CD4-positive, CD25-positive, alpha-beta regulatory T cell (primary cell): Measurements from ENCODE around the gene ENSA. TPM values are rescaled to one million over a fixed set of nuclear protein-coding genes. Genes with fewer than 3 reads are reported as not detected.

Experiments used
- ATAC-seq, 2 donors: fragments of 150-1000 bp; cut with Tn5 transposase; one replicate each; pipeline ENCODE4 v1.10.0; 2021; ENCODE audit warnings: low read depth in 2 of 2, moderate number of reproducible peaks in 2 of 2, moderate library complexity in 1 of 2
- DNase-seq, 3 donors: peaks; one replicate each; pipeline versions ENCODE4 v3.0.0 to v3.0.0-alpha.2; 2012 to 2022; ENCODE audit warnings: mixed read lengths in 1 of 3
- H3K27ac ChIP-seq: one replicate; pipeline ENCODE4 v1.7.0; 2013; ENCODE audit warnings: mild to moderate bottlenecking, low read length; ENCODE audit not compliant: insufficient read depth, poor library complexity, severe bottlenecking
- H3K27me3 ChIP-seq: one replicate; pipeline ENCODE4 v1.7.0; 2013; ENCODE audit warnings: low read length; ENCODE audit not compliant: control insufficient read depth, insufficient read depth
- H3K36me3 ChIP-seq: one replicate; pipeline ENCODE4 v1.7.0; 2013; ENCODE audit warnings: mild to moderate bottlenecking, low read length, moderate library complexity; ENCODE audit not compliant: control insufficient read depth, insufficient read depth
- H3K4me1 ChIP-seq: 2 replicates; pipeline ENCODE4 v1.7.0; 2013; ENCODE audit warnings: mild to moderate bottlenecking, low read length; ENCODE audit not compliant: insufficient read depth, control insufficient read depth, poor library complexity, severe bottlenecking
- H3K4me3 ChIP-seq: one replicate; pipeline ENCODE4 v1.7.0; 2013; ENCODE audit warnings: low read depth, mild to moderate bottlenecking, low read length, moderate library complexity
- H3K9me3 ChIP-seq, 2 experiments: 1 replicate in 1 of 2; 2 replicates in 1 of 2; pipeline ENCODE4 v1.7.0; 2013; ENCODE audit warnings: low read length in 2 of 2, mild to moderate bottlenecking in 1 of 2, moderate library complexity in 1 of 2; ENCODE audit not compliant: control insufficient read depth in 2 of 2
- H3K27ac Mint-ChIP-seq, 3 donors: one replicate each; pipeline ENCODE4 v1.8.0; 2020 to 2022; ENCODE audit warnings: mild to moderate bottlenecking in 3 of 3, mixed read lengths in 3 of 3, moderate library complexity in 2 of 3
- H3K27me3 Mint-ChIP-seq: one replicate; pipeline ENCODE4 v1.8.0; 2022; ENCODE audit warnings: mild to moderate bottlenecking, mixed read lengths
- H3K36me3 Mint-ChIP-seq: one replicate; pipeline ENCODE4 v1.8.0; 2020; ENCODE audit warnings: mixed read lengths
- H3K4me1 Mint-ChIP-seq, 4 donors: one replicate each; pipeline ENCODE4 v1.8.0; 2020 to 2022; ENCODE audit warnings: mixed read lengths in 4 of 4, mild to moderate bottlenecking in 1 of 4
- H3K4me3 Mint-ChIP-seq, 4 donors: one replicate each; pipeline ENCODE4 v1.8.0; 2020 to 2022; ENCODE audit warnings: mild to moderate bottlenecking in 4 of 4, mixed read lengths in 4 of 4, moderate library complexity in 3 of 4
- H3K9me3 Mint-ChIP-seq, 7 donors: one replicate each; pipeline ENCODE4 v1.8.0; 2020 to 2022; ENCODE audit warnings: mixed read lengths in 7 of 7, mild to moderate bottlenecking in 3 of 7, moderate library complexity in 2 of 7
- polyA plus RNA-seq, 4 donors: library from polyadenylated mRNA; unstranded; fragments of 300-500 nt; fragmentation: Illumina TruSeq; gene quantifications; one replicate each; pipeline ENCODE4 v1.2.3, GENCODE V29; 2021
- total RNA-seq: library from RNA; stranded (reverse); gene quantifications from one replicate; pipeline ENCODE4 v1.2.3, GENCODE V29; 2022

Gene ENSA
- total and polyA plus RNA-seq, 5 donors from 2014 or later = 41.2 to 169 (median 52.5) TPM

DNA sequence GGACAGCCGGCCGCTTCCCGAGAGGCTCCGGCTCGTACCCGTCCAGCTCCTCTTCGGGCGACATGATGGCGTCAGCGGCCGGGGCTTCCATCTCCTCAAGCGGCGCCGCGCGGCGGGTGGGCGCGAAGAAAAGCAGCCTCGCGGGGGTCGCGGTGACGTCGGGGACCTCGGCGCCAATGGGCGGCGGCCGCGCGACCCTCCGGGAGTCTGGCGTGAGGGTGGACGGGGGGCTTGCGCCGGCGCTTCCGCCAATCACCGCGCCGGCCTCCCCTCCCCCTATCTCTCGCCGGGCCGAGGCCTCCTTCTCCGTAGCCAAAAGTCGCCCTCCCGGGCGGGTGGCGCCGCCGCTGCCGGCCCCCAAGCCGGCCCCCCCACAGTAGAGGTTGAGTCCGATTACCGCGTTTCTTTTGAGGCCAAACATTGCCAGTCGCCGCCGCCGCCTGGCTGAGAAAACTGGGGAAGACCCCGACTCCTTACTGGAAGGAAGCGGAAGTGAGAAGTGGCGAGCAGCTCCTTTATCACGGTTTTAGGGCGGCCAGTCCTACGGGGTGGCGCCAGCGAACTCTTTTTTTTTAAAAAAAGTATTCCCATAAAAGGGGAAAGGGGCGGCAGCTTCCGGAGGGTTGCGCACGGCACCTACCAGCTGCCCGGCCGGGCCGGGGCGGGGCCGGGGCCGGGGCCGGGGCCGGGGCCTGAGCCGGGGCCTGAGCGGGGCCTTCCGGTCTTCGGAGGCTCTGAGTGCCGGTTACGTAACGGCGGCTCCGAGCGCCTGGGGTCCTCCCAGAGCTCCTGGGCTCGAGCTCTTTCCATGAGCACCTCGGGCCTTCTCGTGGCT lies 50.1 kb downstream of the ENSA start, which contains the start of gene MCL1:
TSS of gene MCL1 (minus strand) at position 501 of the 835 bp plus-strand sequence. CDS start at position 421, 80 bp downstream.
- peaks cover 47% of the 10 kb centered on the region for H3K36me3 Mint-ChIP-seq

DNA sequence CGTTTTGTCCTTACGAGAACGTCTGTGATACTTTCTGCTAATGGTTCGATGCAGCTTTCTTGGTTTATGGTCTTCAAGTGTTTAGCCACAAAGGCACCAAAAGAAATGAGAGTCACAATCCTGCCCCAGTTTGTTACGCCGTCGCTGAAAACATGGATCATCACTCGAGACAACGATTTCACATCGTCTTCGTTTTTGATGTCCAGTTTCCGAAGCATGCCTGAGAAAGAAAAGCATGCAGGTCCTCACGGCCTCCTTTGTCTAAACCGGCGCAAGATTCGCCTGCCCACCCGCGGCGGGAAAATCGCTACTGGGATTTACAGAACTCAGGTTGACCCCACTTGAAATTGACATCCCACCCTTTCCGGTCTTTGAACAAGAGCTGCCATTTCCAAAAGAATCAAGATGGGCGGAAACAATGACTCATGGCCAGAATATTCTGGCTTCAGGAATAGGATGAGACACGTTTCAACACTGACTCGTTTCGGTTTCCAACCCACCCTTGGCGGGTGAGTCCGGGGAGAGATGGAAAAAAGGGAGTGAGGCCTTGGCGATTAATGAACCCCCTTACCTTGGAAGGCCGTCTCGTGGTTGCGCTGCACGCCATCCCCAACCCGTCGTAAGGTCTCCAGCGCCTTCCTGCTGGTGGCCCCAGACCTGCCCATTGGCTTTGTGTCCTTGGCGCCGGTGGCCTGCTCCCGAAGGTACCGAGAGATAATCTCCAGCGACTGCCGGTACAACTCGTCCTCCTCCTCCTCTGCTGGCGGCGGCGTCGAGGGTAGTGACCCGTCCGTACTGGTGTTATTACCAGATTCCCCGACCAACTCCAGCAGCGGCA lies 50.9 kb downstream of the ENSA start:
- H3K27me3 ChIP-seq = no peaks in the 10 kb centered on the region
- ATAC-seq = no peak
- H3K36me3 Mint-ChIP-seq = peaks cover 53% of the 10 kb centered on the region
- H3K4me3 Mint-ChIP-seq = peak overlapping the region; percentile 98 to 100 (median 99)
- H3K4me1 ChIP-seq = peaks cover 30% of the 10 kb centered on the region
- DNase-seq = peak in 2 of 3 donors; percentile 42 to 55
- peaks cover 52% of the 10 kb centered on the region for H3K36me3 ChIP-seq
- H3K27me3 Mint-ChIP-seq = peaks cover 9% of the 10 kb centered on the region
- peaks cover 0 to 3% (median 0%) of the 10 kb centered on the region in 7 donors for H3K9me3 Mint-ChIP-seq
- H3K27ac ChIP-seq = peak overlapping the region; percentile 95
- peaks cover 11 to 37% (median 28%) of the 10 kb centered on the region in 4 donors for H3K4me1 Mint-ChIP-seq
- no peaks in the 10 kb centered on the region for H3K9me3 ChIP-seq
- H3K27ac Mint-ChIP-seq = peak overlapping the region; percentile 97 to 99 (median 98)
- peak overlapping the region; percentile 99 for H3K4me3 ChIP-seq

More for the DNA sequence above, 50.1 kb downstream of the ENSA start, which contains the start of gene MCL1:
- H3K27me3 Mint-ChIP-seq = peaks cover 9% of the 10 kb centered on the region
- peaks cover 0 to 3% (median 0%) of the 10 kb centered on the region in 7 donors for H3K9me3 Mint-ChIP-seq
- ATAC-seq (peak; percentile 82 to 88), DNase-seq (peak; percentile 82 to 95 (median 83))
- H3K4me1 Mint-ChIP-seq = peaks cover 11 to 33% (median 25%) of the 10 kb centered on the region in 4 donors
- Histone ChIP-seq H3K36me3 (peaks cover 45% of the 10 kb centered on the region), H3K9me3 (no peaks in the 10 kb centered on the region), H3K27me3 (no peaks in the 10 kb centered on the region), H3K4me1 (peaks cover 22% of the 10 kb centered on the region), H3K27ac (peak within 1 kb of the TSS; percentile 95), H3K4me3 (peak within 1 kb of the TSS; percentile 99)
- peak within 1 kb of the TSS; percentile 98 to 100 (median 99) for H3K4me3 Mint-ChIP-seq
- peak within 1 kb of the TSS; percentile 97 to 99 (median 98) for H3K27ac Mint-ChIP-seq

GRCh38 chr1:150577557-150578271 lies 51.7 kb downstream of the ENSA start:
- ATAC-seq (peak in 1 of 2 donors; percentile 16), DNase-seq (peak in 2 of 3 donors; percentile 71 to 75)
- Mint-ChIP-seq H3K36me3 (peaks cover 61% of the 10 kb centered on the region), H3K27me3 (peaks cover 9% of the 10 kb centered on the region), H3K27ac (peak overlapping the region; percentile 97 to 99 (median 98)), H3K4me1 (peaks cover 11 to 45% (median 33%) of the 10 kb centered on the region in 4 donors), H3K9me3 (peaks cover 0 to 3% (median 0%) of the 10 kb centered on the region in 7 donors), H3K4me3 (peak overlapping the region; percentile 98 to 100 (median 99))
- Histone ChIP-seq H3K27ac (peak overlapping the region; percentile 95), H3K27me3 (no peaks in the 10 kb centered on the region), H3K4me3 (peak overlapping the region; percentile 99), H3K9me3 (no peaks in the 10 kb centered on the region), H3K4me1 (peaks cover 38% of the 10 kb centered on the region), H3K36me3 (peaks cover 59% of the 10 kb centered on the region)

DNA sequence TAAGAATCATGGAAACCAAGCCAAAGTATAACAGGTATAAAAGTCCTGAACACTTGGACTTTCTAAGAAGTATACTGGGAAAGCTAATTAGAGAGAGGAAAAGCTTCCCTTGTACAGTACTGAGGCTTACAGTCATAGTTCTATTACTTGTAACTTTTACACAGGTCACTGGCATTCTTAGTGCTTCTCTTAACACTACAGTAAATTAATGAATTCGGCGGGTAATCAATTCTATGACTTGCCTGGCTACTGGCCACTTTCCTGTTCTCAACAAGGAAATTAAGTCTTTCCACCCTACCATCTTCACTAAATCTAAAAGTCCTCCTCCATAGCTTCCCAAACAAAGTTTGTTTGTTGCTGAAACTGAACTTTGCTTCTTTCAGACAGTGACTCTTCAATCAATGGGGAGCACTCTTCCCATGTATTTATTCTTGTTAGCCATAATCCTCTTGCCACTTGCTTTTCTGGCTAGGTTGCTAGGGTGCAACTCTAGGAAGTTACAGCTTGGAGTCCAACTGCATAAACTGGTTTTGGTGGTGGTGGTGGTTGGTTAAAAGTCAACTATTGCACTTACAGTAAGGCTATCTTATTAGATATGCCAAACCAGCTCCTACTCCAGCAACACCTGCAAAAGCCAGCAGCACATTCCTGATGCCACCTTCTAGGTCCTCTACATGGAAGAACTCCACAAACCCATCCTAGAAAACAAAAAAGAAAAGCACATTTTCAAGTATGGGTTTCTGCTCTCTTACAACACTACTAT lies 52.4 kb downstream of the ENSA start:
- Mint-ChIP-seq H3K27me3 (peaks cover 9% of the 10 kb centered on the region), H3K4me1 (peaks cover 7 to 46% (median 31%) of the 10 kb centered on the region in 4 donors), H3K9me3 (peaks cover 0 to 3% (median 0%) of the 10 kb centered on the region in 7 donors), H3K4me3 (peak overlapping the region; percentile 98 to 100 (median 99)), H3K27ac (peak overlapping the region; percentile 97 to 99 (median 98)), H3K36me3 (peaks cover 65% of the 10 kb centered on the region)
- ATAC-seq (no peak), DNase-seq (peak in 1 of 3 donors; percentile 39)
- Histone ChIP-seq H3K4me3 (peak overlapping the region; percentile 99), H3K36me3 (peaks cover 62% of the 10 kb centered on the region), H3K27ac (peak overlapping the region; percentile 95), H3K4me1 (peaks cover 45% of the 10 kb centered on the region), H3K27me3 (no peaks in the 10 kb centered on the region), H3K9me3 (no peaks in the 10 kb centered on the region)

DNA sequence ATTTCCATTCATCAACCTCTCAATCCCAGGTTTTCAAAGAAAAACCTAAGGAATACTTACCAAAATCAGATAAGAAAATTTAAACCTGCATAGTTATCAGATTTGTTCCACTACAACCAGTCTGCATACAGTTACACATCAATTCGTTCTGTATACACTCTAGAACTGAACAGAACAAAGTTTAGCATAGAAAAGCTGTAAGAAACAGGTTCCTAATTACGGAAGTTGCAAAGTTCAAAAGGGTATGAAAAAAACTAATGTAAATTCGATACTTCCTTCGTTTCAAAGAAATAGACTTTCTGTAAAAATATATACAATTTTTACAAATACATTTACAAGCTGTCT lies 53.1 kb downstream of the ENSA start:
- H3K36me3 Mint-ChIP-seq = peaks cover 65% of the 10 kb centered on the region
- Histone ChIP-seq H3K27me3 (no peaks in the 10 kb centered on the region), H3K4me3 (peak overlapping the region; percentile 99), H3K4me1 (peaks cover 51% of the 10 kb centered on the region), H3K9me3 (no peaks in the 10 kb centered on the region), H3K36me3 (peaks cover 64% of the 10 kb centered on the region), H3K27ac (peak overlapping the region; percentile 95)
- H3K27me3 Mint-ChIP-seq = peaks cover 9% of the 10 kb centered on the region
- H3K9me3 Mint-ChIP-seq = peaks cover 0 to 3% (median 0%) of the 10 kb centered on the region in 7 donors
- peak overlapping the region; percentile 95 to 98 (median 97) for H3K27ac Mint-ChIP-seq
- H3K4me1 Mint-ChIP-seq = peaks cover 7 to 50% (median 32%) of the 10 kb centered on the region in 4 donors
- ATAC-seq (no peak), DNase-seq (no peak)
- peak overlapping the region; percentile 98 to 100 (median 99) for H3K4me3 Mint-ChIP-seq

DNA sequence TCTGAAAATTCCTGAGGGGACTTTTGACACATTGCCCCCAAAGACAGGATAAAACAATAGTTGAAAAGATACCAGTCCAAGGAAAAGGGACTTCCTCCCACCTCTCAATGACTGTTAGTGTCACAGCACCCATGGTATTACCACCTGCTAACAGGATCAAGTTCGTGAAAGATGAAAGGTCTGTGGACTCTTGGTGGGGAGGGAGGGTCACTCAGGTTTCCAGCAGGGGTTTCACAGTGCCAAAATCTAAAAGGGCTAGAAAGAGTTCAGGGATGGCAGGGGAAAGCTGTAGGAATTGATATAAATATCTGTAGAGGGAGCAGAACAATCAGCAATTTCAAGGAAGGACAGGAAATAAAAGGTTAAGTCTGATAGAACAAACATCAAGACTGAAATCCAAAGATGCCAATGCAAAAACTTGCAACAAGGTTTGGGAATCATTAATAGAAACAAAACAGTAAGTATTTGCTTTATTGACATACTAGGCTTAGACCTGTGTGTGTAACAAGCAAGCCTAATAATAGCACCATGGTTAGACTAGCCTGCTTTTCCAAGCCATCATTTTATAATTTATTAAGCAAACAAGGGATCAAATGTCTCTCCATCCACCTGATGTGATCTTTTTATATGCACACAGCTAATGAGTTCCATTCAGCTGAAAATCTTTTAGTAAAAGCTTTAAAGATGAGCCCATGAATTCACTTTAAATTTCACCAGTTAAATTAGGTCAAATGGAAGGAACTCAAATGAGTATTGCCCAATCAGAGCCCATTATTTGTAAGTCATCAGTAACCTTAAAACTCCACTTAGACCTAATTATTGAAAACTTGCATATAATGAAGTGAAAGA lies 53.7 kb downstream of the ENSA start:
- peaks cover 9% of the 10 kb centered on the region for H3K27me3 Mint-ChIP-seq
- Histone ChIP-seq H3K4me1 (peaks cover 57% of the 10 kb centered on the region), H3K4me3 (peak overlapping the region; percentile 99), H3K27ac (peak overlapping the region; percentile 82), H3K36me3 (peaks cover 67% of the 10 kb centered on the region), H3K9me3 (no peaks in the 10 kb centered on the region), H3K27me3 (no peaks in the 10 kb centered on the region)
- DNase-seq (no peak), ATAC-seq (no peak)
- peaks cover 5 to 51% (median 31%) of the 10 kb centered on the region in 4 donors for H3K4me1 Mint-ChIP-seq
- H3K36me3 Mint-ChIP-seq = peaks cover 70% of the 10 kb centered on the region
- peaks cover 0 to 3% (median 0%) of the 10 kb centered on the region in 7 donors for H3K9me3 Mint-ChIP-seq
- H3K27ac Mint-ChIP-seq = peak overlapping the region; percentile 95 to 97 (median 96)
- H3K4me3 Mint-ChIP-seq = peak overlapping the region; percentile 98 to 100 (median 99)
